Measurements from ENCODE around the gene PRR30.

PRR30 gene

DNA sequence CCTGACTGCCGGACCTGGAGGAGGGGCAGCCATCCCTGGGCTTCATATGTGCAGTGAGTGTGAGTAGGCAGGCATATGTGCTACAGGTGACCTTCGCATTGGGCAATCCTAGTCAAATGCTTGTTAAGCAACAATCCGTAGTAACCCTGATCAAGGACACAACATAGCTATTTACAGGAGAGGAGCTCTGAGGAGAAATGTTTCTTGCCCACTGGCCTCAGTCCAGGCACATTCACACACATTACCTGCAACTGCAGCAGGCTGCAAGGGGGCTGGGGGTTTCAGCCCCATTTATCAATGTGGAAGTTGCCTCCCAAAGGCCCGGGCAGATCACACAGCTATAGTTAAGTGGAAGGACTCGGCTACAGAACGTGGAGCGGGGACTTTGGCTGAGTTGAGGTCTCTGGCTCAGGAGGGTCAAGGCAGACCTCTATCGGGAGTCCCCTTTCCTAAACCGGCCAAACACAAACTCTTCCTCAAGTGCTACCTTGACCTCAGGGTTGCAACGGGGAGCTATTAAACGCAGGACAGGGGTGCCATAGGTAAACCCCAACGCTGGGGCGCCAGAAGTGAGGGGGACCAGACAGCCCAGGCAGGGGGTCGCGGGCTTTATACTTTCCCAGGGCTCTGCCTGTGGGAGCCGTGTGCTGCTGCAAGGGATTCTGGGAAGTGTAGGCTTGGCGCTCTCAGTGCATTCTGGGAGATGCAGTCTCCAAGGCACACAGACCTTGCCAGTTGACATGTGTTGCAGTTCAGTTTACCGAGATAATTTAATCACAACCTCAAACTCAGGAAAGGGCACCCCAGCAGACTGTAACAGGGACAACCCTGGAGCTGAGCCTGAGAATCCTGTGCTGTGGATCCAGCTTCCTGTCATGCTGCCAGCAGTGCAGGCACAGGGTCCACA, 43.2 kb downstream of the PRR30 start:
- FAIRE-seq = no peak

- no peak for FAIRE-seq
Observed at GRCh38 chr2:27095427-27095744, 43.8 kb downstream of the PRR30 start.

- FAIRE-seq = no peak
Observed at GRCh38 chr2:27094353-27094984, 44.7 kb downstream of the PRR30 start.

GRCh38 chr2:27093430-27094352, 45.5 kb downstream of the PRR30 start:
- no peak for FAIRE-seq

GRCh38 chr2:27092696-27093429, 46.3 kb downstream of the PRR30 start:
- no peak for FAIRE-seq

- no peak for FAIRE-seq
Observed at GRCh38 chr2:27091746-27092695, 47.2 kb downstream of the PRR30 start.

DNA sequence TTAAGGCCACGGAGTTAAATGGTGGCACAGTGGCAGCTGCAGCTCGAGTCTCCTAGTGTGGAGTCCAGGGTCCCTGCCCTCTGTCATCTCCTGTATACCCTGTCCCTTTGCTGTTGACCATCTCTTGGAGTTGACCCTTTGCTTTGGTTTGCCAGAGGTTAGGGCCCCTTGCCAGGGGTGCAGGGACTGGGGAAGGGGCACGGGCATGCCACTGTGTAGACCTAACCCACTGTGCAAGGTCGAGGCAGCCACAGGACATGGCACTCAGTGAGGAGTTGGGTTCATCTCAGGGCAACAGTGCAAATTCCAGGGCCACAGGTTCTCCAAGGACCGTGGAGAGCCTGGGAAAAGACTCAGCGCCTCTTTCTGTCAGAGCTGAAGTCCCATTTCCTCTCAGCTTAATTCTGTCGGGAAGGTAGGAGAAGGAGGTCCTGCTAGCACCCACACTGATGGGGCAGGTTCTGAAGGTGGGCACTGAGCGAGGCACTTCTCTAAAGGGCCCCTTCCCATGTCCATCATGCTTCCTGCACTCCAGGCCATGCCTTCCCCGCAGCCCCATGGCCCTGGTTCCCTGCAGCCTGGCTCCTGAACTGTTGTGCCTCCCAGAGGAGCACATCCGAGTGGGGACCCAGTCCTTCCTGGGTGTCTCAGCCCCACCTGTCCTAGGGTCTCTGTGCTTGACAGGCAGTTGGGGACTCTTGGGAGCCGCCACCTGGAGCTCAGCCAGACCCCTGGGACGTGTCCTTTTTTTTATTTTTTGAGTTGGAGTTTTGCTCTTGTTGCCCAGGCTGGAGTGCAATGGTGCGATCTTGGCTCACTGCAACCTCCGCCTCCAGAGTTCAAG, 49.9 kb downstream of the PRR30 start:
- FAIRE-seq = no peak

- no peak for FAIRE-seq
Observed at GRCh38 chr2:27088634-27089033, 50.6 kb downstream of the PRR30 start.

DNA sequence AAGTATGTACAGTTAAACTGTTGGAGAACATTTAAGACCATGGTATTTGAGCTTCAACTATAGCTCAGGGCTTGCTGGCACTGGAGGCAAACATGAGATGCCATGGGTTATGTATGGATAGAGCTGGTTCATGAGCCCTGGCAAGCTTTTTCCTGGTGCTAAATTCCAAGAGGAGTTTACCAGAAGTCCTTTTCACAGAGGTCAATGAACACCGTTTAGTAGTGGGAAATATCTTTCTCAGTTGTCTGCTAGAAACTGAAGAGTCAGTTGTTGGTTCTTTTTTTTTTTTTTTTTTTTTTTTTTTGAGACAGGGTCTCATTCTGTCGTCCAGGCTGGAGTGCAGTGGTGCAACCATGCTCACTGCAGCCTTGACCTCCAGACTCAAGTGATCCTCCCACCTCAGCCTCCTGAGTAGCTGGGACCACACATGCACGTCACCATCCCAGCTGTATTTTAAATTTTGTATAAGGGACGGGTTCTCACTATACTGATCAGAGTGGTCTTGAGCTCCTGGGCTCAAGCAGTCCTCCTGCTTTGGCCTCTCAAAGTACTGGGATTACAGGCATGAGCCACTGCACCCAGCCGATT, 51.3 kb downstream of the PRR30 start:
- no peak for FAIRE-seq

Data from A204.1 (cell line).